ENCODE results near the gene BCL2L1. TPM values are rescaled to one million over a fixed set of nuclear protein-coding genes. Genes with fewer than 3 reads are reported as not detected.

Gene BCL2L1
- total and polyA plus RNA-seq, 7 donors, result 34.5 to 204 (median 58.1) TPM

DNA sequence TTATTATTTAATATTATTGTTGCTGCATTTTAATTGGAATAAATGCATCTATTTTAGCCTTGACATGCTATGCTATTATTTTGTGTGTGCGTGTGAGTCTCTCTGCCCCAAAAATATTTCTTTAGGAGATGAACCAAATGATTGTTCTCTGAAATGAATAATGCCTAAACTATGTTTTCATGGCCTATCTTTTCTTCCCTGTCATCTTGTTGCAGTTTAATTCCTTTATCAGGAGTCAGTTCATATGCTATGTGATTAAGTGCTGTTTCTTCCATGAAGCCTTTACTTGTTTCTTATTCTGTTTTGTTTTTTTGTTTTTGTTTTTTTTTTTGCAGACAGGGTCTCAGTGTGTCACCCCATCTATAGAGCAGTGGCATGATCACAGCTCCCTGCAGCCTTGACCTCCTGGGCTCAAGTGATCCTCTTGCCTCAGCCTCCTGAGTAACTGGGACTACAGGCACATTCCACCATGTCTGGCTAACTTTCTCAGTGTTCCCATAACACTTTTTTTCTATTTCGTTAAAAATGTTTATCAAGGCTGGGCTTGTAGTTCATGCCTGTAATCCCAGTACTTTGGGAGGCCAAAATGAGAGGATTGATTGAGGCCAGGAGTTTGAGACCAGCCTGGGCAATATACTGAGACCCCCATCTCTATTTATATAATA is 42.1 kb upstream of the BCL2L1 start:
- 93 to 99% (median 96%) methylated on average over 2 of the region's 2 CpGs for whole genome bisulfite sequencing, 3 donors
- Histone ChIP-seq H3K4me1 (no peaks in the 10 kb centered on the region), H3K36me3 (ENCODE audit: insufficient read depth in 1 of 2, low read depth in 1 of 2) (no peaks in the 10 kb centered on the region), H3K27me3 (ENCODE audit: insufficient read depth in 3 of 3, low read length in 2 of 3) (no peaks in the 10 kb centered on the region), H3K9me3 (no peaks in the 10 kb centered on the region), H3K27ac (no peak overlapping the region), H3K4me3 (no peak overlapping the region)
- DNase-seq (no peak), ATAC-seq (no peak)
- TF ChIP-seq, protein P1, sequence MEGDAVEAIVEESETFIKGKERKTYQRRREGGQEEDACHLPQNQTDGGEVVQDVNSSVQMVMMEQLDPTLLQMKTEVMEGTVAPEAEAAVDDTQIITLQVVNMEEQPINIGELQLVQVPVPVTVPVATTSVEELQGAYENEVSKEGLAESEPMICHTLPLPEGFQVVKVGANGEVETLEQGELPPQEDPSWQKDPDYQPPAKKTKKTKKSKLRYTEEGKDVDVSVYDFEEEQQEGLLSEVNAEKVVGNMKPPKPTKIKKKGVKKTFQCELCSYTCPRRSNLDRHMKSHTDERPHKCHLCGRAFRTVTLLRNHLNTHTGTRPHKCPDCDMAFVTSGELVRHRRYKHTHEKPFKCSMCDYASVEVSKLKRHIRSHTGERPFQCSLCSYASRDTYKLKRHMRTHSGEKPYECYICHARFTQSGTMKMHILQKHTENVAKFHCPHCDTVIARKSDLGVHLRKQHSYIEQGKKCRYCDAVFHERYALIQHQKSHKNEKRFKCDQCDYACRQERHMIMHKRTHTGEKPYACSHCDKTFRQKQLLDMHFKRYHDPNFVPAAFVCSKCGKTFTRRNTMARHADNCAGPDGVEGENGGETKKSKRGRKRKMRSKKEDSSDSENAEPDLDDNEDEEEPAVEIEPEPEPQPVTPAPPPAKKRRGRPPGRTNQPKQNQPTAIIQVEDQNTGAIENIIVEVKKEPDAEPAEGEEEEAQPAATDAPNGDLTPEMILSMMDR (IDR thresholded peaks at IDR 0.05), result no peak
- intact Hi-C loops (cut with DNase I), result no loop called here

DNA sequence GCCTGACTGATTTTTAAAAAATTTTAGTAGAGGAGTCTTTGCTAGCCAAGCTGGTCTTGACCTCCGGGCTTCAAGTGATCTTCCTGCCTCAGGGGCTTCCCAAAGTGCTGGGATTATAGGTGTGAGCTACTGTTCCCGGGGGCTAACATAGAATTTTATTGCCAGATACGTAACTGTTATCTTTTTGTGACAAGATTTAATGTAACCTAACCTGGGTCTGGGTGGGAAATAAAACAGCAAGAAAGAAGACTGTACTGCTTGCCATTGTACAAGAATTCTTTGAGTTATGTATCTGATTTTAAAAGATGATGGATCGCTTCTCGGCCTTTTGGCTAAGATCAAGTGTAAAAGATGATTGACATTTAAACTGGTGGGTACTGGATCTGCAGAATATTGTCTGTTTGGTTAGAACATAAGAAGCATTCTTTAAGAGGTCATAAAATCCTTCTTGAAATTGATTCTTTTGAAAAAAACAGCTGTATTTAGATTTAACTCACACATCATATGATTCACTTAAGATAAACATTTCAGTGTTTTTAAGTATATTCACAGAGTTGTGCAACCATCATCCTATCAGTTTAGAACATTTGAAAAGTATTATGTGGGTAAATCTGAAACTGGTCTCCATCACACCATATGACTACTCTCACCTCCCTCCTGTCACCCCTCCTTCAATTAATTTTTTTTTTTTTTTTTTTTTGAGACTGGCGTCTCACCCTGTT is 38.0 kb upstream of the BCL2L1 start:
- Histone ChIP-seq H3K36me3 (ENCODE audit: insufficient read depth in 1 of 2, low read depth in 1 of 2) (no peaks in the 10 kb centered on the region), H3K27me3 (ENCODE audit: insufficient read depth in 3 of 3, low read length in 2 of 3) (no peaks in the 10 kb centered on the region), H3K27ac (no peak overlapping the region), H3K9me3 (no peaks in the 10 kb centered on the region), H3K4me3 (no peak overlapping the region), H3K4me1 (no peaks in the 10 kb centered on the region)
- WGBS, 3 donors, result 96 to 98% (median 97%) methylated on average over 6 of the region's 6 CpGs
- ATAC-seq (no peak), DNase-seq (no peak)
- intact Hi-C loops (cut with DNase I), result no loop called here
- TF ChIP-seq, protein P1 (IDR thresholded peaks at IDR 0.05), result no peak

DNA sequence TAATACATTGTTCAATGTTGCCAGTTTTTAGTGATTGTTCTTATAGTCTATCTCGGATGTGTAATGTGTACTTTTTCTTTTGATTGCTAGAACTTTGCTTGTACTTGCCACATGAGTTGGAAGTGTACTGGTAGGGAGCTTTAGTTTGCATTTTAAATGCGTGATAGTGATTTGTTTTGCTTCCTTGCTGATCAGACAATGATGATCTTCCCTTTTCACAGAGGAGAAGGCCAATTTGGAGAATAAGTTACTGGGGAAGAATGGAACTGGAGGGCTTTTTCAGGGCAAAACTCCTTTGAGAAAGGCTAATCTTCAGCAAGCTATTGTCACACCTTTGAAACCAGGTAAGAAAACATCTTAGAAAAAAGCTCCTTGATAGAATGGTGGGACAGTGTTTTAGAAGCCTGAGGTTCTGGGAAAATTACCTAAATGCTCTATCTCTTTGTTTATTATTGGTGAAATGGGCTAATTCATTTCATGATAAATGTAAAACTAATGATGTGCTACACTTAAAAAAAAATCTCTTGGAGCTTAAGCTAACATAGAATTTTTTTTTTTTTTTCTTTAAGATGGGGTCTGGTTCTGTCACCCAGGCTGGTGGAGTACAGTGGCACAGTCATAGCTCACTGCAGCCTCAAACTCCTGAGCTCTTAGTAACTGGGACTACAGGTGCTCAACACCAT is 37.3 kb upstream of the BCL2L1 start:
- 83 to 91% (median 87%) methylated on average over 2 of the region's 2 CpGs for WGBS, 3 donors
- DNase-seq, result no peak
- Histone ChIP-seq H3K4me3 (no peak overlapping the region), H3K27ac (no peak overlapping the region), H3K36me3 (ENCODE audit: insufficient read depth in 1 of 2, low read depth in 1 of 2) (no peaks in the 10 kb centered on the region), H3K9me3 (no peaks in the 10 kb centered on the region), H3K4me1 (no peaks in the 10 kb centered on the region), H3K27me3 (ENCODE audit: insufficient read depth in 3 of 3, low read length in 2 of 3) (no peaks in the 10 kb centered on the region)
- no peak for ATAC-seq
- intact Hi-C loops (cut with DNase I), result no loop called here
- TF ChIP-seq, protein P1 (IDR thresholded peaks at IDR 0.05), result no peak

GRCh38 chr20:31758991-31759390 is 36.3 kb upstream of the BCL2L1 start:
- TF ChIP-seq, protein P1 (IDR thresholded peaks at IDR 0.05), result no peak
- Histone ChIP-seq H3K4me1 (no peaks in the 10 kb centered on the region), H3K27me3 (ENCODE audit: insufficient read depth in 3 of 3, low read length in 2 of 3) (no peaks in the 10 kb centered on the region), H3K27ac (no peak overlapping the region), H3K36me3 (ENCODE audit: insufficient read depth in 1 of 2, low read depth in 1 of 2) (no peaks in the 10 kb centered on the region), H3K4me3 (no peak overlapping the region), H3K9me3 (no peaks in the 10 kb centered on the region)
- DNase-seq (no peak), ATAC-seq (no peak)
- intact Hi-C loops (cut with DNase I), result no loop called here

Measured in psoas muscle (tissue), 8 donors.